ENCODE data around the gene MAPK9. TPM values are rescaled to one million over a fixed set of nuclear protein-coding genes. Genes with fewer than 3 reads are reported as not detected.

The MAPK9 gene
- total RNA-seq, 1 donor from 2014 or later, result 16.3 TPM

DNA sequence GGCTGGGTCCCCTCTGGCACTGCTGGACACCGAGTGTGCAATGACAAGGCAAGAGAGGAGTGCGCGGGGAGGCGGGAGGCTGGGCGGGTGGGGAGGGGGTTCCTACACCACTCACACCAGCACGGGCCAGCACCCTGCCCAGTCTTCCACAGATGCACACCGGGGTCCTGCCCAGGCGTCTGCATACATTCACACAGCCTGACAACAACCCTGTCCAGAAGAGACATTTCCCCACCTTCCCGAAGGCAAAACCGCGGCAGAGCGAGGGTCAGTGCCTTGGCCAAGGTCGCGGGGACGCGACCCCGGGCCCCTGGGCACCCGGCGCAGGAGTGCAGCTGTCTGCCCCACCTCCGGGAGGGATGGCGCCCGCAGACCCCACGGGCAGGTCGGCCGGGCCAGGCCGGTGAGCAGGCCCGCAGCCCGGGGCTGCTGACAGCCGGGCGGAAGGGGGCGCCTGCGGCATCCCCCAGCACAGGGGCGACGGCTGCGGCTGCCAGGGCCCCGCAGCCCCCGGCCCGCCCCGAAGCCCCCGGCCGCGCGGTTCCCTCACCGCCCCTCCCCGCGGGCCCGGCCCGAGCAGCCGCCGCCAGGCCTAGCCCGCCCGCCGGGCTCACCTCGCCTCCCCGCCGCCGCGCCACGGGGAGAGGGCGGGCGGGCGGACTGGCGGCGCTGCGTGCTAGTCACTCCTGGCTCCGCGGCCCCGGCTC, 496 bp downstream of the MAPK9 start:
- ATAC-seq, result no peak

DNA sequence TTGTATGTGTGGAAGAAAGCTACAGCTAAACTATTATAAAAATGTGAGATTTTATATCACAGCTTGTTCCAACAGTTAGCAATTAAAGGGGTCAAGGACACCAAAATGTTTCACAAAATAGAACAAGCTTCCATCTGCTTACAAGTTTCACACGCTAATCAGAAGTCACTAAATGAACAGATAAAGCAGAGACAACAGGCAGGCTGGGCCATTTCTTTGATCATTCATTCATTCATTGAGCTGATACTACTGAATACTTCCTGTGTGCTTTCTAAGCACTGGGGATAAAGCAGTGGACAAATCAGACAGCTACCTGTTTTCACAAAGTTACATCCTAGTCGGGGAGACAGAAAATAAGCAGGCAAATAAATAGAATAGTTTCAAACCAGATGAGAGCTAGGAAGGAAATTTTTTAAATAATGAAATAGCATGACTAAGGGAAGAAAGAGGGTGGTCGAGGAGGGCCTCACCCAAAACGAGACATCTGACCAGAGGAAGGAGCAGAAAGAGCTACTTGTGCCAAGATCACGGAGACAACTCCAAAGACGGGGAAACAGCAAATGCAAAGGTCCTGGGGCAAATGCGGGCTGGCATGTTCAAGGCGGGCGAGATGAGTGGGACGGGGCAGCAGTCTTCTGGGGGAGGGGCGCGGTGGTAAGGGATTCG, 1.2 kb downstream of the MAPK9 start:
- no peak for ATAC-seq

DNA sequence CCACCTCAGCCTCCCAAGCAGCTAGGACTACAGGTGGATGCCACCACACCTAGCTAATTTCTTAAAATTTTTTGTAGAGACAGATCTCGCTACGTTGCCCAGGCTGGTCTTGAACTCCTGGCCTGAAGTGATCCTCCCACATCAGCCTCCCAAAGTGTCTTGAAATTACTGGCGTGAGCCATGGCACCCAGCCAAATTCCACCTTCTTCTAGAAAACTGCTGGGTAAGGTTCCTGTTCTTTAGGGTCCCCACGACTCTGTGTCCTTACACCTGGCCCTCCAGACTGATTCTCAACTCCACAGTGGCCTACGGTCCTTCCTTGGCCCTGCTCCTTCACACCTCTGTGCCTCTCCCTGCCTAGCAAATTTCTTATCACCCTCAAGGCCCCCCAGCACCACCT, 1.9 kb downstream of the MAPK9 start:
- ATAC-seq, result no peak

DNA sequence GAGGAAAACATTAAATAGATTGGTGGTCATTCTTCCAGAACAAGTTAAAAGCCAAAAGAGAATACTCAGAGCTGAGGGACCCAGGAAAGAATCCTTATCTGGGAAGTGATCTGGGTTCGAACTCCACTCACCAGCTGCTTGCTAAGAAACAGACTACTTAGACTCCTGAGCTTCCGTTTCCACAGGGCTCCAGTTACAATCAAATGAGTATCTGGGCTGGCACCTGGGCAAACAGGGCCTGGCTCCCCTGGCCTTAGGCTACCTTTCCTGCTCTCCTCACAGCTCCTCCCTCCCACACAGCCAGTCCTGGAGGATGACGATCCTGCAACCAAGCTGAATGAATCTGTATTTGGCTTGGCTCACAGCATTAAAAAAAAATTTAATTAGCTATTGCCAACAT, 2.5 kb downstream of the MAPK9 start:
- no peak for ATAC-seq

DNA sequence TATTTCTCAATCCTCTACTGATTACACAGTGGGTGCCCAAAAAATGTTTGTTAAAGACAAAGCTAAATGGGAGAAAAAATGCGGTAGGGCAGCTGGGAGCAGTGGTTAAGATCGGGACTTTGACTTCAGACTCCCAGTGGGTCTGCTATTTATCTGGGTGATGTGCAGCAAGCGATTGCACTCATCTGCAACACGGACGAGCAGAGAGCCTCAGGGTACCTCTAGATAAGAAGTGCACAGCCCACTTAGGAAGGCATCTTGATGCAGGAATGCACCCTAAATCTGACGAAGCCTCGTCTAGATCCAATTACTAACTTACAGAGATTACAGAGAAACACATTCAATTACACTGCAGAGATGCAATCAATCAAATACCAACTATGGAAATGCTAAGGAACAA, 4.0 kb downstream of the MAPK9 start:
- no peak for ATAC-seq

DNA sequence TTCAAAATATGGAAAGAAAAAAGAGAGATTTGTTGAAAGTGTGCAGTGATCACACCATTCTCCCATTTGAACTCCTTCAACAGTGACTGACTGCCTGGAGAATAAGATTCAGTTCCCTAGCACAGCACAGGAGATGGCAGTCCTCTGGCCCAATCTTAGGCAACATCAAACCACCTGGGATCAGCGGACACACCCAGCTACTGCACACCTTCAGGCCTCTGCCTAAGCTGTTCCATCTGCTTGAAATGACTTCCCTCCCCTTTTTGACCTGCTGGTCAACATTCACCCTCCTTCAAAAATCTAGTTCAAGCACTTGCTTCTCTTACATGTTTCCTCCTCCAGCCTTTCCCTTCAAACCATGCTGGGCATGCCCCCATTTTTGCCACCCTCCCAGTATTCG, 4.5 kb downstream of the MAPK9 start:
- ATAC-seq, result no peak

DNA sequence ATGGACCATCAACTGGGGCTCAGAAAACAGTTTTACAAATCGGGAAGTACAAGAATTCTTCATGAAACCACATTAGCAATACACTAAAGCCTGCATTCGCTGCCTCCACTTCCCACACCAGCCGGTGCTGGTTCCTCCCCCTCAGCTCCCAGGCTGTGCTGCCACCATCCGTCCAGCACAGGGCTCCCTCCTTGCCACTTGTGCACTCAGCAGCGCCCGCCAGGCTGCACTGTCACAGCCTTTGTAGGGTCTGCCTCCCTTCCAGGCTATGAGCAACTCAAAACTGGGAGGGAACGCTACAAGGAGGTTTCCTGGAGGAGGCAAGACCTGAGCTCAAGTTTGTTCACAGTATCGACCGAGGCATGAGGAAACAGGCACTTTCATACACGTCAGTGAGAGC, 7.7 kb downstream of the MAPK9 start:
- ATAC-seq, result no peak

DNA sequence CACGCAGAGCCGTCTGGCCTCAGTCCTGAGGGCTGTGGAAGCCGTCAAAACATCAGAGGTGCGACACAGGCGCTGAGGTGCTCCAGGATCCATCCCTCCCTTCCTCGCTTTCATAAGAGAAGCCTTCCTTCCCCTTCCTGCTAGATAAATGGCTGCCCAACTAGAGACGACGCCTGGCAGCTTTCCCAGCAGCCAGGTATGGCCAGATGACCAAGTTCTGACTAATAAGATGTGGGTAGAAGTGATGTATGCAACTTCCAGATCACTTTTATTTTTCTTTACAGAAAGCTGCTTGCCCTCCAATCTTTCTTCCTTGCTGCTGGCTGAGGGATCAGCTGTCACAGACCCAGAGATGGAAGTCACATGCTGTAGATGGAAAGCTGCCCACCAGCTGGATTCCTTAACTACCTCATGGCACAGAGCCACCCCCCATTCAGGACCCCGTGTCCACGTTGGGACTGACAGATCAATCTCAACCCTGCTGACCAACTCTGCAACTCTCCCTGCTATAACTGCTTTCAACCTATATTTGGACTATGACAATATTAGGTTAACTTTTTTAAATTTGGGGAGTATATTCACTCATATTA, 8.8 kb downstream of the MAPK9 start:
- ATAC-seq, result no peak

DNA sequence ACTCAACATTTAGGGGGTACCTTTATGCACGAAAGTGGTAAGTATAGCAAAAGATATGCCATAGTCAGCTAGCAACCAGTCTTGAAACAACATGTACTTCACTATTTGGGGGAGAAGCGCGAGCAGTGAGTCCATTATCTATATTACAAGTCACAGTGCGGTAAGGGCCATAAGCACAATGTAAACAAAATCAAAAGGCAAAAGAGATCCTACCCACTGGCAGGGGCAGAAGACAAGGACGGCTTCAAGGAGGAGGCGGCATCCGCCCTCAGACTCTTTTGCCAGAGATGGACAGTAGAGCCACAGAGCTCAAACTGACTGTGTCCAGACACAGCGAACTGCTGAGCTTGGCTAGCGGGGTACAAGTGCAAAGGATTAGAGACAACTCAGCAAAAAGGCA, 9.6 kb downstream of the MAPK9 start:
- ATAC-seq, result no peak

DNA sequence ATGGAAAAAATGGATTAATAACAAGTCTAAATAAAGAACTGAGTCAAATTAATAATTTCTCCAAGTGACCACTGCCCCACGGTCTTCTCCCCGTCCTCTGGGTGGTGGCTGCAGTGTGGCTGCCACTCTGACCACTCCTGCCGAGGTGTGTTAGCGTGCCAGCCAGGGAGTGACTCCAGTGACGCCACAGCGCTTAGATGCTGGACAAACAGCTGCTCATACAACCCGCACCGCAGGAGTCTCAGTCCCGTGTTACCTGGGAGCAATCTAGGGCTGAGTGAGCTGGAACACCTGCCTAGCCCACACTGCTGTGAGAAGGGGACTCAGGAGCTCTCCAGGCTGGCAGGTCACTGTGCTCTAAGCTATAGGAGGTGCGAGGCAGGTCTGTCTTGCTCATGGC, 10.2 kb downstream of the MAPK9 start:
- ATAC-seq, result no peak

DNA sequence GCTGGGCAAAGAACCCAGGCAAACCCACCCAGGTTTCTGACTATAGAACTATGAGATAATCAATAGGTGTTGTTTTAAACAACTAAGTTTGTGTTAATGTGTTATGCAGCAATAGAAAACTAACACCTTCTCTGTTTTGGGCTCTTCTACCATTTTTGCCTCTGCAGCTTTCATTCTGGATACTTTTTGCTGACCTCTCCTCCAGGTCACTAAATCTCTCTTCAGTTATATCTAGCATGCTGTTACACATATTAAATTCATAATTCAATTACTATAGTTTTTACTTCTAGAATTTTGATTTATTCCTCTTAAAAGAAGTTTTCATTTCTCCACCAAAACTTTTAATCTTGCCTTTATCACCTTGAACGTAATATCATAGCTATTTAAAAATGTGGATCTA, 17.2 kb downstream of the MAPK9 start:
- ATAC-seq, result no peak

DNA sequence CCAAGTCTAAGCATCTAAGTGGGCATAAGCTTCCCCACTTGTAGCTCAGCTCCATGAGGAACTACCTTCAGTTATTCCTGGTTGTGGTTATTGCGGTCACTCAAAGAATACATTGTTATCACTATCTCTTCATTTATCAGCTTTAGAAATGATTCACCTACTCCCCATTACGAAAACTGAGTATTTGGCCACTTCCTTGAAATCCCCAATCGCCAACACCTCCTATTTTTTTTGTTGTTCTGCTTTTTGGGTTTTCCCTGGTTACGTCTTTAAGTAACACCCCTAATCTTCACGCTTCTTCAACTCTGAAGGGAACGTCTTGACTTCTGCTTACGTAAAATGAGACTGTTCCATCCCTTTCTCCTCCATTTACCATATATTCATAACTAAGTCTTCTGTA, 20.7 kb downstream of the MAPK9 start:
- no peak for ATAC-seq

DNA sequence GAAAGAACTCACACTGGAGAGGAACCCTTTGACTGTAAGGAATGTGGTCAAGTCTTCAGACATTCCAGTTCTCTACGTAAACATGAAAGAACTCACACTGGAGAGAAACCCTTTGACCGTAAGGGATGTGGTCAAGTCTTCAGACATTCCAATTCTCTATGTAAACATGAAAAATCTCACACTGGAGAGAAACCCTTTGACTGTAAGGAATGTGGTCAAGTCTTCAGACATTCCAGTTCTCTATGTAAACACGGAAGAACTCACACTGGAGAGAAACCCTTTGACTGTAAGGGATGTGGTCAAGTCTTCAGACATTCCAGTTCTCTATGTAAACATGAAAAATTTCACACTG, 32.6 kb downstream of the MAPK9 start:
- no peak for ATAC-seq

DNA sequence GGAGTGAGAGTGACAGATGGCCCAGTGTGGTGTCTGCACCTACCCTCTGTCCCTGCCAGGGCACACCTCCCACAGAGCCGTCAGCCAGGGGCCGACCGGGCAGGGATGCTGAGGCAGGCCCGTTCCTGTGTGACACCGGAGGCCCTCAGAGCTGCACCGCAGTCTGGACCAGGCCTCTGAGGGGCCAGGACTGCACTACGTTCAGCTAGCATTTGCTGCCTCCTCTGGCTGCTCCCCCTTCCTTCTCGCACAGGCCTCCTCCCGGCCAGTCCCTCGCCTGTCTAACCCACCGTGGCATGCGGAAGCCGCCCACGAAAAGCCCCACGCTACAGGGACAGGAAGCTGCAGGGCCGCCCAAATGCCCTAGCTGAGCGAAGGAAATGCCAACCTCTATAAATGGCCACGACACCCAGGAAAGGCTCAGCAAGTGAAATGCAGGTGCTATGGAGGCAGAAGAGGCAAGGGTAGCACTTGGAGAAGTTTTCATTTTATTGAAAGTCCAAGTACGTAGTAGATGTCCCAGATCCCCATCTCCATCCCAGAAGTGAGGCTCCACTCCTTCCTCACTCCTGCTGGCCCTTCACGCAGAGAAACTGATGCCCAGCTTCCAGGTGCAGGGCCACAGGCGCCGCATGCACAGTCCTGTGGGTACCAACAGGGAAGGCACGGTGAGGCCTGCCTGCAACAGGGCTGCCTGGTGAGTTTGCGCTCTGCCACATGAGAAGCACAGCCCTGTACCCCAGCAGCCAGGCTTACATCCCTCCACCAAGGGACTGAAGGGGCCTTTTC, 38.7 kb downstream of the MAPK9 start:
- ATAC-seq, result no peak

DNA sequence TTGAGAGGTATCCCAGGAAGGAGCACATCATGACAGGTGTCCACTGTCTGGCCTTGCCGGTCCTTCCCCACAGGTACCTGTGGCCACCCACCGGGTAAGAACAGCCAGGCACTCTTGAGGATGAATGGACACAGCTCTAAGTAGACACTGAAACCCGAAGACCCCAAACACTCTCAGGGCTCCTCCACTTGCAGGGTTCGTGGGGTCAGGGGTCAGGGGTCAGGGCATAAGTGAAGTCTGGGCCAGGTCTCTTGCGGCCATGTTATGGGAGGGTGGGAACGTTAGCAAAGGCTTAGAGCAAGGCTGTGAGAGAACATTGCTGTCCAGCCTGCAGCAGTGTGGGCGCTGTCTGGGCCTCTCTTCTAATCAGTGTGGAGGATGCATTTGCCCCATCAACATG, 40.0 kb downstream of the MAPK9 start:
- ATAC-seq, result no peak

DNA sequence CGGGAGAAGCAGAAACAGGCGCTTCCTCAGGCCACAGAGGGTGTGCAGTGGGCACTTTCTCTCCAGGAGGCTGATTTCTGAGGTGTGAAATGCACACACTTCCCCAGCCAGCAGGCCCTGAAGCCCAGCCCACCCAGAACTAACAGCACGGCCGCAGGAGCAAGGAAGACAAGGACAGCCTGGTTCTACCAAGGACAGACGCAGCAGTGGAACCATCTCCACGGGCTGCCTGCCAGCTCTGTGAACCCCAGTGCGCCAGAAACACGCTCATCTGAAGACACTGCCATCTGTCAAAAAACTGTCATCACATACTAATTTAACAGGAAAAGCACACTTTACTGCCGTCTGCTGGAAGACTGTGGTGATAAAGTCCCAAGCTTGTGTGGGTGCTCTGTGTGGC, 40.7 kb downstream of the MAPK9 start:
- ATAC-seq, result no peak

DNA sequence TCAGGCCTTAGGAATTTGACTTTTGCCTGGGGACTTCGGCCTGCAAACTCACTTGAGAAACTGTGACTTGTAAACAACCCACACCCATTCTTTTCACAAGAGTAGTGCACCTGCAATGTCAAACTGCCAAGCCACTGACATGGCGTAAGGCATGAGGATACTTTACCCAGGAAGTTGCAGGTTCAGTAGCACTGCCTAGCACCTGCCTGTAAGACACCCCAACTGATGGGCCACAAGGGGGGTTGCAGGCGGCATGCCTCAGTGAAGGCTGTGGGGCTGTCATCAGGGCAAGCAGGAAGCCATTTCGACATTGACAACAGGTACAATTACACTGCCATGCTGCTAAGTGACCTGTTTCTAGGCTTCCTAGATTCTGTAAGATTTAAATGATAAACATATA, 41.6 kb downstream of the MAPK9 start:
- no peak for ATAC-seq

DNA sequence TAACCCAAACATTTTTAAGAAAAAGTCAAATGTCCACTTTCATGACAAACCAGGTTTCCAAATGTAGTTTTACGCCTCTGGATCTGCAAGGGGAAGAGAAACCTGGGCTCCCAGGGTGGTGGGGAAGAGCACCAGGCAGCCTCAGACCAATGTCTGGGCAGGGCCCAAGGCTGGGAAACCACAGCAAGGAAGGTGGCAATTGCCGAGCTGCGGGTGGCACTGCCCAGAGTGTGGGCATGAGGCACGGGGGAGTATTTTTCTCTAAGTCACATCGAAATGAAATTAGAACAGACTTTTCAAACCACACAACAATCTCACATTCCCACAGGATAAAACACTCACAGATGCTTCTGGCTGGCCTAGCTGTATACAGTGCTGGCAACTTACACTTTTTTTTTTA, 50.3 kb downstream of the MAPK9 start:
- no peak for ATAC-seq

DNA sequence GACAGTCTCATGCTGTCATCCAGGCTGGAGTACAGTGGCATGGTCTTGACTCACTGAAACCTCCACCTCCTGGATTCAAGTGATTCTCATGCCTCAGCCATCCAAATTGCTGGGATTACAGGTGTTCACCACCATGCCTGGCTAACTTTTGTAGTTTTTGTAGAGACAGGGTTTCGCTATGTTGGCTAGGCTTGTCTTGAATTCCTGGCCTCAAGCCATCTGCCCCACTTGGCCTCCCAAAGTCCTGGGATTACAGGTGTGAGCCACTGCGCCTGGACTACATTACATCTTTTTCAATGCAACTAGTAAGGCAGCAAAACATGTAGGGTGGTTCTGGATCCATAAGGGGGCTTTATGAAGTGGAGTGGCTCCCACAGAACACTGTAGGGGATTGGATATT, 53.3 kb downstream of the MAPK9 start:
- no peak for ATAC-seq

DNA sequence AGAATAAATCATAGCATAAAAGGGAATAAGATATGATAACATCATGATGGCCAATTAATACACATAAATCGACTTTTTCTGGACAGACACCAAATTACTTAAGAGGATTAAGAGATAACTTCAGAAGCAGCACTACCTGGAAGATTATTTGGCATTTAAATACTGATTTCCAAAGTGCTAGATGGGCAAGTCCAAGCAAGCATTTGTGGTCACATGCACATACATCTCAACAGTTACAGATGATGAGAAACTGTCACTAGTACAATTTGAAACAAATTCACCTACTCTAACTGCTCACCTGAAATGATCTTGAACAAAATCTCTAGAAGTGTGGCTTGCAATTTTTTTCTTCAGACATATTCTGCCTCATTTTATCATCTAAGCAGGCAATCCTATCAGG, 56.0 kb downstream of the MAPK9 start:
- no peak for ATAC-seq

DNA sequence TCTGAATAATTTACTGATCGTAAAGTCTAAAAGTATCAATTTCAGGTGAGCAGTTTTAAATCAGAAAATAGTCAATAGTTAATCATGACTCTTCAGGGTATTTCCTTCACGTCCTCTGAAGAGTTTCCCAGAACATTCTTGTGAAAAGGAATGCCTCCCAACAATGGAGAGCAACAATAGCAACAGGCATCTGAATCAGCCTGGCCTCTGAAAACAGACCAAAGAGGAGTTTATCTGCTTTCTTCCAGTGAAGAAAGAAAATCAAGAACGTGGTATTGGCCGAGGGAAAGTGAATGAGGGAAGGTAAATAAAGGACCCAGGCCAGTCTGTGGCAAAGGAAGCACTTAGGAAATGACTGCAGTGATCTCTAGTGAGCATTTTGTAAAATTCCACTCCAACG, 56.8 kb downstream of the MAPK9 start:
- no peak for ATAC-seq

DNA sequence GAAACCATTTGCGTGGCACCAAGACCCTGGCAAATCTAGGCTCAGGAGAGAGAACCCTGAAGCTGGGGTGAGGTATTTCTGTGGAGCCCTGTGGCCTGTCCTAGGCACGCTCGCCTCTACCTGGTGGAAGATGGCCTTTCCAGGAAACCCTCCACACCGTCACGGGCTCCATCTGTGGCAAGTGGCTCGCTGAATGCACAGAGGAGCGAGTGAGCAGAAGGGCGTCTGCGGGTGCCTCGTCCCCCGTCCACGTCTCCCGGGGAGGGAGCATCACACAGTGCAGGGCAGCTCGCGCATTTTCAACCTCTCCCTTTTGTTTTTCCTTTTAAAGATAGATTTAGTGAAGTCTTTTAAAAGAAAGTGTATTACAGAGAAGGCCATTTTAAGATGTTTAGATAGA, 57.6 kb downstream of the MAPK9 start:
- no peak for ATAC-seq

DNA sequence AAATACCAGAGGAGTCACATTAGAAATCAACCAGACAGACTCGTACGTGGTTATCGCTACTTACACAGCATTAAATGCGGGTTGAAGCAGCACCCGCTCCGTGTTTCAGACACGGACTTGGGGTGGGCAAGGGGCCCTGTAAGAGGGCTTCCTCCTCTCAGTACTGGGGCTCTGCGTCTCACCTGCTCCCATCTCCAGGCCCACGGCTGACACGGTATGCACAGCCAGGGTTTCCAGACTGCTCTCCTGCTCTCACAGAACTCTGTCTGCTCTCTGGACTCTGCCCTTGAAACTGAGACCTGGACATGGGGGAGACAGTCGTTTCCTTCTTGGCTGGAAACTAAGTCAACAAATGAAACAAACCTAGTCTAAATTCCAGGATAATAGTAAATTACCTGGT, 58.2 kb downstream of the MAPK9 start:
- no peak for ATAC-seq

DNA sequence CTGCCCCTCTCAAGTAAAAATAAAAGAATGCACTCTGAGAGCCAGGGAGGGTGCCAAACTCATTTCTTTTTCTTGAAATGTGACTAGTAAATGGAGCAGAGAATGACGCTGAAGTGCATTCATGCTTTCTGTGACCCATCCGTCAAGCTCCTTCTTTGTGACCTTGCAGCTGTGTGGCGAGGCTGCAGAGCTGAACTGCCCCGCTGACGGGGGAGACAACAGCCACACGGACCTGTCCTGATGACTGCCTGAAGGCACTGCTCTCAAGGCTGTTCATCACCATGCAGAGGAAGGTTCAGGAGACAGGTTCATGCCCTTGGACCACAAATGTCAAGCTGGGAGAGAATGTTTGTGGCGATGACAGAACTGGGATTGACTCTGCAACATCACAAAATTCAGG, 61.9 kb downstream of the MAPK9 start:
- no peak for ATAC-seq

Data from esophagus mucosa (tissue), 1 donor.